ENCODE data around the gene MAP3K20.
"Not testable (repeated sequence)": the region's sequence is repeated elsewhere in the genome, so short reads cannot be mapped to it uniquely, and the experiment has no call there.

The MAP3K20 gene

DNA sequence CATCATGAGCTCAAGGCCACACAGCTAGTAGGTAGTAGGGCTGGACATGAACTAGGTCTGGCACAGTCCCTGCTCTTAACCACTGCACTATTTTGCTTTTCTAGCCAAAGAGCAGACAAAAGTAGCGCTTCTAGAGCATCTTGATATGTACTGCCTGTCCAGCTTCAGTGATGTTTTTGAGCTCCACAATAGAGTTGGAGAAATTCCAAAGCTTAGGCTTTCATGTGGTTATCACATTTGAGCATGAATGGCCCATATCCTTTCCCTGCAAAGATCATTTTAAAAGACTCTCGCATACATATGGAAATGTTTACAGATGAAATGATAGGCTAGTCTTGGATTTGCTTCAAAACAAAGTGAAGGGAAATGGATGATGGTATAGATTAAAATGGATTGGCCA is 128.7 kb downstream of the MAP3K20 start:
- DNase-seq (ENCODE audit: low read depth) = no peak

GRCh38 chr2:173205375-173205774 is 129.7 kb downstream of the MAP3K20 start:
- DNase-seq (ENCODE audit: low read depth) = no peak

- DNase-seq (ENCODE audit: low read depth) = not testable (repeated sequence)
These were observed 131.5 kb downstream of the MAP3K20 start for GRCh38 chr2:173207124-173207523.

DNA sequence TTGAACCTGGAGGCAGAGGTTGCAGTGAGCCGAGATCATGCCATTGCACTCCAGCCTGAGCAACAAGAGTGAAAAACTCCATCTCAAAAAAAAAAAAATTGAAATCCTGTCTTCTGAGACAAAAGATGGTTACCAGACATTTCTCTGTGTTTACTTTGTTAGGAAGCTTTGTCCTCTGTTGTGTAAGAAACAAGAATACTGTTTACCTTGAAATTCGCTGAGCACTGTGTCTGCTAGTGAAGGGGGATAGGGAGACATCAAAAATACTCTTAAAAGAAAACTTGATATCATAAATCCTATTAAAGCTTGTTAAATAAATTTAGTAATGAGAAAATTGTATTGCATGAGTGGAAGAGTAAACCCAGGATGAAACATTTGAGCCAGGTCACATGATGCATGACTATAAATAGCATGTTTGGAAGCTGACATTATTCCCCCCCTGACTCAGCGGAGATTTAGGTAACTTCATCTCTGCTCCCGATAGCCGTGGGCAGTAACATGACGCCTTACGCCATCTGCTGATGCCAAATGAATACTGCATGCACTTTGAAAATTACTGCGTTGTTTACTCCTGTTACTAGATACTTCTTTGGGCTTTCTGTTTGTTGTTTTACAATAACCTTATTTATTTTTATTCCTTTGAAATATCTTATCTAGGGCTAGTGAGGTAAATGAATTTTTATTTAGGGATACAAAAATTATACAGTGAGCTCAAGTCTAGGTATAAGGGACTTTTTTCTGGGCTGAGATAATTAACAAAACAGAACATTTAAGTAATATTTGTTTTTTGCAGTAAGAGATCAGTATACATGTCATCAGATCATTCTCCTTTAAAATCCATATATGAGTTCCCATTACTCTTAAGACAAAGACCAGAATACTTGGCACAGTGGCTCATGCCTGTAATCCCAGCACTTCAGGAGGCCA is 134.9 kb downstream of the MAP3K20 start:
- peak; percentile 94 for DNase-seq (ENCODE audit: low read depth)

DNA sequence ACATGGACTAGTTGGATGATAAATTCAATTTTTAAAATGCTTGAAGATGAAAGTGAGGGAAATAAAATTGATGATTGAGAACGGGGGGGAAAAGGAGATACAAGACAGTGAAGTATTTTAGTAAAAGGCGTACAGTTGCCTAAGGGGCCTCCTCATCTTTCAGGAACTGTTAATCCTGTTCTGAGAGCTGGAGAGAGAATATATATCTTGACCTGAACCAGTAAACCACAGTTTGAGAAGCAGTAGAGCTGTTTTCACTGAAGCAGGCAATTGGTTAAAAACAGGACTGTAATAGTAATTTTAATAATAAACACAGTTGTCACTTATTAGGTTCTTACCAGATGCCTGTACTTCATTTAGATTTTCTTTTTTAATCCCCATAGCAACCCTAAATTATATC is 137.5 kb downstream of the MAP3K20 start:
- DNase-seq (ENCODE audit: low read depth) = no peak

DNA sequence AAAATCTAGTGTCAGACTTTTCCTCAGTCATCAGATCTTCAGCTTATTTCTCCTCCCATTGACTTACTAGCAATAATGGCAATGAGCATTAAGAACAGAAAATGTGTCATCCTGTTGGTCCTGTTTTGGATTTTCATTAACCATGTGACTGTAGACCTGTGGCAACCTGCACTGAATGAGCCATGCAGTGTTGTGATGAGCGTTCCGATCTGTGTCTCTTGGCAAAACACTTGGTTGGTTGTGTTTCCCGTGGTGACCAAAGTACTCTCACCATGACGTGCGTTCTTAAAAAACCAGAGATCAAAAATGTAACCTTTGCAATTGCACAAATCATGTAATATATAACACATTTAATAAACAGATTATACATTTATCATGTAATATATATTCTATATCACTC is 138.6 kb downstream of the MAP3K20 start:
- DNase-seq (ENCODE audit: low read depth) = no peak

DNA sequence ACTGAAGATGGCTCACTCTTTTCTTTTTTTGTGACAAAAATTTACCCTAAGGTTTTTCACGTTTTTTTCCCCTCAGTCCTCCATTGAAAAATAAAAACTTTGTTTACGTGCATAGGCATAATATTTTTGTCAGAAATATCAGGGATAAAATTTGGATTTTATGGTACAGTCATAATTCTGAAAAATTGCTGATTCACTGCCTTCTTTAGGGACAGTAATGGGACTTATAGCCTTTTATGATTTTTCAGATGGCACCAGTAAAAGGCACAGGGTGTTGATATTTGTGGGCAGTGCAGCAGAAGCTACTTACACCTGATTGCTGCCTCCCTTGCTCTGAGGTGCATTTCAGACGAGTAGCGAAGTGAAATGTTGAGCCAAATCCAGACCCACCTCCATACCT is 139.7 kb downstream of the MAP3K20 start:
- DNase-seq (ENCODE audit: low read depth) = no peak

DNA sequence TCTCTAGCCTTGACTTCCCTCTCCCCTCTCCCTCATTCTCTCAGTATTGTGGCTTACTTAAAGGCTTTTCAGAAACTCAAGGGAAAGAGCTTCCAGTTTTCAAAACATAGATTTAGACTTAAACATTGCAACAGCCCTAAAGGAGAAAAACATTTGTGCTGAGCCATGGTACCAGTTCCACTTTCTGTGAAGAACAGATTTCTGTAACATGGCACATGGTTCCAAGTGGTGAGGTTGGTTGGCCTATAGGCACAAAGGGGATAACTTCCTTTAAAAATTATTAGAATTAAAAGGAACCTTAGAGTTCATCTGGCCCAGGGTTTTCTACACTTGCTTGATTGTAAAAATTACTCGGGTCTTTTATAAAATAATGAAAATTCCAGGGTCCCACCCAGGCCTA is 140.4 kb downstream of the MAP3K20 start:
- no peak for DNase-seq (ENCODE audit: low read depth)

DNA sequence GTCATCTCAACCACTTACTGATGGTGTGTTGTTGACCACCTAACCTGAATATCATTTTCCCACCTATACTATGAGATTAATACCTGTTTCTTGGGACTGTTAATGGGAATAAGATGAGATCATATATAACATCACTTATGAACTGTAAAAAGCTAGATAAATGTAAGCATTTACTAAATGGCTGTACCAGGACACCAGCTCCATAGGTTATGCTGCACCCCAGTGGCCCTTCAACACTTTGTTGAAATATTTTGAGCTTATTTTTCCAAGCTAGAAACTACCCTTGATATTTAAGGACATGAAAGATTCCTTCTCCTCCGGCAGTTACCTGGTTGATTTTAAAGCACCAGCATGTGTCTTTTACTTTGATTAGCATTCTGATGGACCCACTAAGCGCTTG is 141.0 kb downstream of the MAP3K20 start:
- no peak for DNase-seq (ENCODE audit: low read depth)

DNA sequence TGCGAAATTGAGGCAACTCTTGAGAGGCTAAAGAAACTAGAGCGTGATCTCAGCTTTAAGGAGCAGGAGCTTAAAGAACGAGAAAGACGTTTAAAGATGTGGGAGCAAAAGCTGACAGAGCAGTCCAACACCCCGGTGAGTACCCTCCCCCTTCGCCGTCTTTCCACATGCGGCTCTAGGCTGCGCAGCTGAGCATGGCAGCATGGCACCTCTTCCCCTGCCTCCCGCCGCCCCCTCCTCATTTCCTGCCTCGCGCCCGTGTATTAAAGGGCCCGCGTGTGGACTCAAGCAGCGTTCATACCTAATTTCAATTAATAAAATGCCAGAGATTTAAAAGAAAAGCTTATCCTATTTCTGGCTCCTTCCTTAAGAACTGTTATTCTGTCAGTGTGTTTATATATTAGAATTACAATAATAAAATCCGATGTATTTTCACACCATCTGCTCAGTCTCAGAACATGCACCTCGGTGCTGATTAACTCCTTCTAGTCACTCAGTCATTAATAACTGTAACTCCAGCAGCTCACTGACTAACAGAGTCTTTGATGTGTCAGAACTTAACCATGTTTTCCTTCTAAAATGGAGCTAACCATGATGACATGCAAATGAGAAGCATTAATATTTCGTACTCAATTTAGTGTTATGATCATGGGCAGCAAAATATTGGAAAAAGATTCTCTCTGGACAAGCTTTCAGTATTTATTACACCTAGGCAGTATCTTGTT is 141.6 kb downstream of the MAP3K20 start:
- DNase-seq (ENCODE audit: low read depth) = no peak

GRCh38 chr2:173218326-173219056 is 142.8 kb downstream of the MAP3K20 start:
- DNase-seq (ENCODE audit: low read depth) = no peak

GRCh38 chr2:173221132-173221695 is 145.6 kb downstream of the MAP3K20 start:
- DNase-seq (ENCODE audit: low read depth) = no peak

DNA sequence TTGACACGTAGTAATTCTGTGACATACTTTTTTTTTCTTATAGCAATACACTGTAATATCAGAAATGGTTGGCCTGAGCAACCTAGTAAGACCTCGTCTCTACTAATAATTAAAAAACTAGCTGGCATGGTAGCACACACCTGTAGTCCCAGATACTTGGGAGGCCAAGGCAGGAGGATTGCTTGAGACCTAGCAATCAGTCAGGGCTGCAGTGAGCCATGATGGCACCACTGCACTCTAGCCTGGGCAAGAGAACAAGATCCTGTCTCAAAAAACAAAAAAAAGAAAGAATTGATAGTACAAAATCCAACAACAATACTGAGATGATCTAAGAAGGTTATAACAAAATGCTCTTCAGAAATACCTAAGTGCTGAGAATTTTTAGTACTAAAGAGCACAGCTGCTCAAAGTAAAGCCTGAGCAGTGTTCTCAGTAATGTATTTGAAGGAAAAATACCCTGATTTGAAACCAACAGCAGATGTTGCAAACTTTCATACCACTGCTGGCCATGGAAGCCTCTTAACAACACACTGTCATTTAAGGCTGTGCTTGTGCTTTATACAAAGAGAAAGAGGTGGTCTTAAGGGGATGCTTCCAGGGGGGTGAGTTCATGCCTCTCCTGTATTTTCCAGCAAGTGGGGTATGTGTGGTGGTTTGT is 146.4 kb downstream of the MAP3K20 start:
- no peak for DNase-seq (ENCODE audit: low read depth)

DNA sequence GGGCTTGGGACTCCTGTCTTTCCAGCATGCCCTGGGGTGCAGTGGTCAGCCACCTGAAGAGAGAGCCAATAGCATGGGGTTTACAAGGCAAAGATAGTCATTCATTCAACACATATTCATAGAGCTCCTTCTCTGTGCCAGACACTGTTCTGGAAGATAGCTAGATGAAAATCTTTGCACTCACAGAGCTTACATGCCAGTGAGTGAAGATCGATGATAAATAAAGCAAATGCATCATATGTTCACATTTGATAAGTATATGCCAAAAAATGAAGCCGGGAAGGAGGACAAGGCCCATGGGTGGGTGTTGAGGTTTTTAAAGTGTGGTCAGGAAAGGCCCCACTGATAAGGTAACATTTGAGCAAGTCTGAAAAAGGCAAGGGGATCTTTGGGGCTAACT is 148.2 kb downstream of the MAP3K20 start:
- DNase-seq (ENCODE audit: low read depth) = no peak

DNA sequence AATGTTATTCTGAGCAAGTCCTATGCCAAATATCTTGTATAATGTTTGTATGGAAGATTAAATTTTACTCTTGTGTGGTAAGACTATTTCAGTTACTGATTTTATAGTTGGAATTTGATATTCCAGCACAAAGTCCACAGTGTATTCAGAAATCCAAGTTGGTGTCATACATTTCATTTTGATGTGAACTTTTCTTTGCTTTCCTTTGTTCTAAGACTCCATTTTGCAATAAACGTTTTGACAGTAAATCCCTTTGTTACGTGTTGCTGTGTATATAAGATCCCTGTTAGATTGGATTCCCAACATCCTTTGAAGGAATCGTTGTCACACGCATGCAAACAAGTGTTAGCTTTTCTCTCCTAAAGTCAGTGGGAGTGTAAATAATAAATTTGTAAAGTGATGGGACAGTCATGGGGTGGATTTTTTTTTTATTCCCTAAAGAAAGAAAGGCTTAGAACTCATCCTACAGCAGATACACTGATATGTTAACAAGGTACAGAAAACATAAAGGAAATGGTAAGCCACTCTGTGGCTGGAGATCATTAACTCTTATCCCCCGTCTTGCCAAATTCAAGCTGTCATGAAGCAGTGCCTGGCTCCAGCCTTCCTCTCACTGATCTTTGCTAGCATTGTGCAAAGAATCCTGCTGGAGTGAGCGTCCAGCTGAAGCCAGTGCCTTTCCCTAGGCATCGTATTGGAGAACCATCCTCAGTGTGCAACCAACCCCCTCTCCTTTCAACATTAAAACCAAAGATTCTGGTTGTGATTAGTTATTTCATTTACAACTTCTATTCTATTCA is 151.5 kb downstream of the MAP3K20 start:
- DNase-seq (ENCODE audit: low read depth) = no peak

GRCh38 chr2:173229086-173229485 is 153.4 kb downstream of the MAP3K20 start:
- no peak for DNase-seq (ENCODE audit: low read depth)

GRCh38 chr2:173230181-173230580 is 154.5 kb downstream of the MAP3K20 start:
- DNase-seq (ENCODE audit: low read depth) = no peak

- DNase-seq (ENCODE audit: low read depth) = no peak
These were observed 155.4 kb downstream of the MAP3K20 start for GRCh38 chr2:173231042-173231441.

DNA sequence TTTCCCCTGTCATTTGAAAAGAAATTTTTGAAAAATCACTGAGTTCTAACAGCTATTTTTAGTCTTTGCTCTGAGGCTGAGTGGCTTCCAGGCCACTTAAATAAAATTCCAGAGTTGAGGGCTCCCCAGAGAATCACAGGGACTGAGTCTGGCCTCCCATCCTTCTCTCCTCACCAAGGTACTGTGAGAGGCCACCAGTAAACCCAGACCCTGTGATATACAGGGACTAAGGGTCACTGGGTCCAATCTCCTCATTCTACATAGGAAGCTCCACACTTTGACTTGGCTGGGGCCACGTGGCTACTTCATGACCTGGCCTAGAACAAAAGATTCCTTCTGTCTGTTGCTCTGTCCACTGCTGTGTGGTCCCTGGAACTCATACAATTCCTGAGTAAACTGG is 155.8 kb downstream of the MAP3K20 start:
- DNase-seq (ENCODE audit: low read depth) = no peak

DNA sequence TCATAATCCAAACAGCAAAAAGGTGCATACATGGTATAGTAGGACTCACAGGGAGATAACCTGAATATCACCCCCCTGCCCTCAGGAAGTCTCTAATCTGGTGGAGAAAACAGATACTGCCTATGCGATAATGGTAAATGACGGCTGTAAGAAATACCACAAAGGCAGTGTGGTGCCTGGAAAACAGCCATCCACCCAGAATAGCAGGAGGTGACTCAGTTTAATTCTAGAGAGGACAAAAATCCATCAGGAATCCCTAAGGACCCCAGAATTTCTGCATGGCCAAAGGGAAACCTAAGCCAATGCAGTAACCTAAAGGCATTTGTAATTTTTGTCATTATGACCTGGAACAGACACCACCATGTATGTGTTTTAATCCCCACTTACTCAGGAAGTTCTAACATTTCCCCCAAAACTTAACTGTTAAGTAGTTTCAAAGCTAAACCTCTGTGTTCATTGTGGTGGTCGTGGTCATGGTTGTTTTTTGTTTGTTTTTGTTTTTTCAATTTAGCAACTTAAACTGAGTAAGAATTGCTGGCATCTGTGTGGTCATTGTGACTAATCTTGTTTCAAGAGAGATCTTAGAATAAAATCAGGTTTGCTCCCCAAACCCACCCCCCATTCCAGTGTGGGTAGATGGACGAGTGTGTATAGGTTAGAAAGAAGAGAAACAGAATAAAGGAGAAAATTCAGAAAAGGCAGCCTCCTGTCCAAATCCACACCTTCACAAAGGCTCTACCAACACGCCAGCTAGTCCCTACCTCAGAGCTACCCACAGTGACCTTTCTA is 157.5 kb downstream of the MAP3K20 start:
- no peak for DNase-seq (ENCODE audit: low read depth)
